H9 (cell line): ENCODE measurements around the gene STEAP2. TPM values are rescaled to one million over a fixed set of nuclear protein-coding genes. Genes with fewer than 3 reads are reported as not detected.

ENCODE experiments used
- DNase-seq: peaks from one replicate; pipeline ENCODE4 v3.0.0-alpha.2; 2017
- H2AFZ ChIP-seq: one replicate; pipeline ENCODE4 v1.6.1; 2013; ENCODE audit warnings: mild to moderate bottlenecking, low read length, control low read depth, moderate library complexity
- H2AK5ac ChIP-seq: 2 replicates; pipeline ENCODE4 v1.6.1; 2013; ENCODE audit warnings: low read length, control low read depth, mixed read lengths; ENCODE audit not compliant: insufficient read length
- H2BK120ac ChIP-seq: one replicate; pipeline ENCODE4 v1.6.1; 2013; ENCODE audit warnings: low read depth, mild to moderate bottlenecking, low read length, control low read depth, inconsistent platforms; ENCODE audit not compliant: poor library complexity, severe bottlenecking
- H2BK12ac ChIP-seq: 2 replicates; pipeline ENCODE4 v1.6.1; 2013; ENCODE audit warnings: low read length, control low read depth, mixed read lengths, low read depth; ENCODE audit not compliant: insufficient read length
- H2BK15ac ChIP-seq: 2 replicates; pipeline ENCODE4 v1.6.1; 2013; ENCODE audit warnings: low read depth, low read length, control low read depth
- H2BK20ac ChIP-seq: one replicate; pipeline ENCODE4 v1.6.1; 2013; ENCODE audit warnings: low read depth, mild to moderate bottlenecking, low read length, control low read depth, inconsistent platforms; ENCODE audit not compliant: poor library complexity, severe bottlenecking
- H2BK5ac ChIP-seq: 2 replicates; pipeline ENCODE4 v1.6.1; 2013; ENCODE audit warnings: low read length, control low read depth, mixed read lengths; ENCODE audit not compliant: insufficient read length
- H3K14ac ChIP-seq: 2 replicates; pipeline ENCODE4 v1.6.1; 2013; ENCODE audit warnings: low read length, control low read depth; ENCODE audit not compliant: insufficient read depth
- H3K18ac ChIP-seq: 2 replicates; pipeline ENCODE4 v1.6.1; 2013; ENCODE audit warnings: low read depth, mild to moderate bottlenecking, mixed read lengths, low read length, control low read depth; ENCODE audit not compliant: insufficient read length
- H3K23ac ChIP-seq: 2 replicates; pipeline ENCODE4 v1.6.1; 2013; ENCODE audit warnings: low read length, control low read depth, mixed read lengths, low read depth; ENCODE audit not compliant: insufficient read length
- H3K23me2 ChIP-seq: 2 replicates; pipeline ENCODE4 v1.6.1; 2013; ENCODE audit warnings: low read depth, mild to moderate bottlenecking, mixed read lengths, low read length, control low read depth; ENCODE audit not compliant: insufficient read length, poor library complexity, severe bottlenecking
- H3K27ac ChIP-seq: 2 replicates; pipeline ENCODE4 v1.5.1; 2013; ENCODE audit warnings: low read length, control low read depth, mixed read lengths, low read depth; ENCODE audit not compliant: insufficient read length
- H3K27me3 ChIP-seq: 2 replicates; pipeline ENCODE4 v1.6.1; 2013; ENCODE audit warnings: low read length, control low read depth, inconsistent platforms; ENCODE audit not compliant: insufficient read depth
- H3K4ac ChIP-seq: 2 replicates; pipeline ENCODE4 v1.6.1; 2013; ENCODE audit warnings: low read depth, mild to moderate bottlenecking, control low read depth, inconsistent platforms, low read length, moderate library complexity
- H3K4me1 ChIP-seq: 2 replicates; pipeline ENCODE4 v1.6.1; 2013; ENCODE audit warnings: low read length, control low read depth, inconsistent platforms; ENCODE audit not compliant: insufficient read depth
- H3K4me2 ChIP-seq: 2 replicates; pipeline ENCODE4 v1.6.1; 2013; ENCODE audit warnings: low read length, control low read depth, mixed read lengths; ENCODE audit not compliant: insufficient read length, insufficient read depth
- H3K56ac ChIP-seq: 2 replicates; pipeline ENCODE4 v1.6.1; 2013; ENCODE audit warnings: low read depth, mild to moderate bottlenecking, mixed read lengths, low read length, control low read depth; ENCODE audit not compliant: insufficient read length
- H3K79me1 ChIP-seq: 2 replicates; pipeline ENCODE4 v1.6.1; 2013; ENCODE audit warnings: low read depth, mild to moderate bottlenecking, moderate library complexity, low read length, control low read depth, inconsistent platforms; ENCODE audit not compliant: insufficient read depth, poor library complexity, severe bottlenecking
- H3K79me2 ChIP-seq: 2 replicates; pipeline ENCODE4 v1.6.1; 2013; ENCODE audit warnings: low read length, control low read depth, inconsistent platforms; ENCODE audit not compliant: insufficient read depth
- H3K9ac ChIP-seq: 2 replicates; pipeline ENCODE4 v1.6.1; 2013; ENCODE audit warnings: low read length, control low read depth, mixed read lengths; ENCODE audit not compliant: insufficient read length; ENCODE audit errors: extremely low read depth
- H3K9me3 ChIP-seq: one replicate; pipeline ENCODE4 v1.6.1; 2013; ENCODE audit warnings: low read depth, low read length, inconsistent platforms; ENCODE audit not compliant: control insufficient read depth
- H3T11ph ChIP-seq: one replicate; pipeline ENCODE4 v1.6.1; 2013; ENCODE audit warnings: mild to moderate bottlenecking, low read length, control low read depth, inconsistent platforms
- H4K20me1 ChIP-seq: one replicate; pipeline ENCODE4 v1.6.1; 2013; ENCODE audit not compliant: control insufficient read depth, insufficient read length, insufficient read depth
- H4K5ac ChIP-seq: 2 replicates; pipeline ENCODE4 v1.6.1; 2013; ENCODE audit warnings: low read depth, mild to moderate bottlenecking, mixed read lengths, low read length, control low read depth; ENCODE audit not compliant: insufficient read length
- H4K8ac ChIP-seq: replicated peaks from 2 replicates; pipeline ENCODE4 v1.6.1; 2013; ENCODE audit warnings: low read length, control low read depth, mixed read lengths, low read depth; ENCODE audit not compliant: insufficient read length
- H4K91ac ChIP-seq: 2 replicates; pipeline ENCODE4 v1.6.1; 2013; ENCODE audit warnings: low read depth, mild to moderate bottlenecking, moderate library complexity, mixed read lengths, low read length, control low read depth; ENCODE audit not compliant: insufficient read length
- H3K27ac Mint-ChIP-seq, 3 experiments: 2 replicates in 2 of 3; 3 replicates in 1 of 3; pipeline ENCODE4 v1.8.0; 2020 to 2021; ENCODE audit warnings: mixed read lengths in 3 of 3, mild to moderate bottlenecking in 1 of 3, moderate library complexity in 1 of 3
- H3K27me3 Mint-ChIP-seq: 2 replicates; pipeline ENCODE4 v1.8.0; 2021; ENCODE audit warnings: low read depth, mild to moderate bottlenecking, moderate library complexity, mixed read lengths
- H3K36me3 Mint-ChIP-seq, 3 experiments: 2 replicates in 2 of 3; 3 replicates in 1 of 3; pipeline ENCODE4 v1.8.0; 2020 to 2021; ENCODE audit warnings: low read depth in 3 of 3, mixed read lengths in 3 of 3; ENCODE audit not compliant: insufficient read depth in 1 of 3
- H3K4me1 Mint-ChIP-seq, 2 experiments: 2 replicates each; pipeline ENCODE4 v1.8.0; 2020; ENCODE audit warnings: mixed read lengths in 2 of 2
- H3K4me3 Mint-ChIP-seq, 2 experiments: 2 replicates in 1 of 2; 3 replicates in 1 of 2; pipeline ENCODE4 v1.8.0; 2020 to 2021; ENCODE audit warnings: mild to moderate bottlenecking in 2 of 2, mixed read lengths in 2 of 2, moderate library complexity in 1 of 2
- H3K9me3 Mint-ChIP-seq, 2 experiments: 2 replicates in 1 of 2; 3 replicates in 1 of 2; pipeline ENCODE4 v1.8.0; 2020; ENCODE audit warnings: mild to moderate bottlenecking in 2 of 2, mixed read lengths in 2 of 2, moderate library complexity in 1 of 2
- CTCF ChIP-seq: fragments of 200-600 bp; sonication (generic); conservative IDR thresholded peaks from 3 replicates; pipeline ENCODE4 v1.8.0; 2021; ENCODE audit warnings: antibody characterized with exemption, mild to moderate bottlenecking
- WGBS: extraction: QIAGEN DNeasy Blood & Tissue Kit; methylation state at CpG from one replicate; pipeline ENCODE4 v1.1.7; 2013; ENCODE audit warnings: missing lambda C conversion rate, low lambda C conversion rate, mixed read lengths; ENCODE audit not compliant: insufficient read length; ENCODE audit errors: extremely low coverage; 5-methylcytosine and 5-hydroxymethylcytosine counted together
- total RNA-seq: library from RNA; stranded (reverse); gene quantifications from 2 replicates; pipeline ENCODE4 v1.2.1, GENCODE V29; 2021

The STEAP2 gene
- total RNA-seq, 1 experiment from 2014 or later, result 6.7 TPM

- Histone ChIP-seq H3K14ac (no peak overlapping the region), H3K56ac (no peak overlapping the region), H4K5ac (no peak overlapping the region), H3K4ac (no peak overlapping the region), H3K4me2 (no peak overlapping the region), H3K4me1 (no peaks in the 10 kb centered on the region), H3K27me3 (no peaks in the 10 kb centered on the region), H3K79me1 (no peaks in the 10 kb centered on the region), H2BK5ac (no peak overlapping the region), H2BK15ac (no peak overlapping the region), H4K20me1 (no peaks in the 10 kb centered on the region), H2AK5ac (no peak overlapping the region), H3K9ac (no peak overlapping the region), H2AFZ (no peak overlapping the region), H3T11ph (no peak overlapping the region), H2BK20ac (no peak overlapping the region), H3K9me3 (no peaks in the 10 kb centered on the region), H3K79me2 (no peaks in the 10 kb centered on the region), H4K91ac (no peak overlapping the region), H3K23me2 (no peaks in the 10 kb centered on the region), H3K18ac (no peak overlapping the region), H3K23ac (no peak overlapping the region), H3K27ac (no peak overlapping the region), H2BK12ac (no peak overlapping the region), H2BK120ac (no peak overlapping the region), H4K8ac (no peak overlapping the region)
- Mint-ChIP-seq H3K4me3 (no peak overlapping the region), H3K36me3 (no peaks in the 10 kb centered on the region), H3K27me3 (no peaks in the 10 kb centered on the region), H3K9me3 (no peaks in the 10 kb centered on the region), H3K4me1 (no peaks in the 10 kb centered on the region), H3K27ac (peak overlapping the region in 1 of 3 experiments; percentile 47; a peak in 1 of 7 replicates)
- no CpG with 5 or more reads among the region's 5 CpGs for WGBS
- no peak for TF ChIP-seq CTCF
- no peak for DNase-seq
Measured at GRCh38 chr7:90267263-90267858, 55.8 kb downstream of the STEAP2 start.
